ENCODE measurements around the gene EXOSC5. TPM values are rescaled to one million over a fixed set of nuclear protein-coding genes. Genes with fewer than 3 reads are reported as not detected.

EXOSC5 gene
- total RNA-seq (2021; ENCODE audit: unreplicated experiment) (25.2 TPM), Bru-seq, nascent RNA (percentile 56 among the genes with signal in this experiment), BruChase-seq, experiment 1, labeled RNA remaining after a 2-hour chase (percentile 43 among the genes with signal in this experiment), BruChase-seq, experiment 2, labeled RNA remaining after a 6-hour chase (percentile 52 among the genes with signal in this experiment)
- polyA plus RNA-seq (2012; ENCODE audit: insufficient read length) = 35.9 TPM
- long read RNA-seq, transcript EXOSC5-201 (6 exons, 1,118 nt) = major isoform, 21 of 30 reads
- long read RNA-seq, partial matches to known transcripts = 4 of 30 reads
- long read RNA-seq, other reads (novel, unspliced or antisense) = 5 of 30 reads

DNA sequence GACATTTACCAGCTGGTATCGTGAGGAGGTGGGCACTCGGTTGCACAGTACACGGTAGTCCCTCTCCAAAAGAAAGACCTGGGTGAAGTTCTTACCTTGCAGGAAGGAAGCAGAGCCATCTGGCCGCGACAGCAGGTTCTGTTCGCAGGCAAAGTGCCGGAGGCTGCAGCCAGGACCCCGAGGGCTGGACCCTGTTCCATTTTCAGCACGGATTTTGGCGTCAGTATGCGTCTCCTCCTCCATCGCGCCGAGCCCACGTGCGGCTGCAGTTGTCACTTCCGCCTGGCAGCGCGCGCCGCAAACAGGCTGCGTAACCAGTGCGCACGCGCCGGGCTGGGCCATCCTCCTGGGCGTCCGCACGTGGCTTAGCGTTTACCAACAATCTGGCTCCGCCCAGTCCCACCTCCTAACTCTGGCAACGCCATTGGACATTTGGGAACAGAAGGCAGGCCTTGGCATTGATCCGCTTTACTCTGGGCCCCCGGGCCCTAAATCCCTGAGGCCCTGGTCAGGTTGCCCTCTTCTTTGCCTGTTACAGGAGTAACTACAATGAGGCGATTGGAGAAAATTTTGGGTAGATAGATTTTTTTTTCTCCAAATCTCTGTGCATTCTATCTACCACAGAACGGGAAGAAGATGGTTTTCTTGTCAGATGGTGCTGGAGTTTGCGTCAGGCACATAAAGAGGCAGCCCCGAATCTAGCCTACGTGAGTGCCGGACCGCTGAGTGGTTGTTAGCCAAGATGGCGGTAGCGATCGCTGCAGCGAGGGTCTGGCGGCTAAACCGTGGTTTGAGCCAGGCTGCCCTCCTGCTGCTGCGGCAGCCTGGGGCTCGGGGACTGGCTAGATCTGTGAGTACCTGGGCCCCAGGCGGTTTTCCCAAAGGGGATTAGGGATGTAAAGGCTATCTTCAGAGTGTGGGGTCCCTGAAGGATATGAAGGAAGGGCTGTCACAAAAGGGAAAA is at the start of gene EXOSC5, which contains the start of gene BCKDHA:
Gene EXOSC5 (minus strand): TSS at position 274 of the 964 bp plus-strand sequence. CDS start 31 bp downstream, at position 243.
Gene BCKDHA (plus strand): TSS at position 733 of the 964 bp plus-strand sequence. CDS start 10 bp downstream, at position 743.
- TF ChIP-seq, protein P1, sequence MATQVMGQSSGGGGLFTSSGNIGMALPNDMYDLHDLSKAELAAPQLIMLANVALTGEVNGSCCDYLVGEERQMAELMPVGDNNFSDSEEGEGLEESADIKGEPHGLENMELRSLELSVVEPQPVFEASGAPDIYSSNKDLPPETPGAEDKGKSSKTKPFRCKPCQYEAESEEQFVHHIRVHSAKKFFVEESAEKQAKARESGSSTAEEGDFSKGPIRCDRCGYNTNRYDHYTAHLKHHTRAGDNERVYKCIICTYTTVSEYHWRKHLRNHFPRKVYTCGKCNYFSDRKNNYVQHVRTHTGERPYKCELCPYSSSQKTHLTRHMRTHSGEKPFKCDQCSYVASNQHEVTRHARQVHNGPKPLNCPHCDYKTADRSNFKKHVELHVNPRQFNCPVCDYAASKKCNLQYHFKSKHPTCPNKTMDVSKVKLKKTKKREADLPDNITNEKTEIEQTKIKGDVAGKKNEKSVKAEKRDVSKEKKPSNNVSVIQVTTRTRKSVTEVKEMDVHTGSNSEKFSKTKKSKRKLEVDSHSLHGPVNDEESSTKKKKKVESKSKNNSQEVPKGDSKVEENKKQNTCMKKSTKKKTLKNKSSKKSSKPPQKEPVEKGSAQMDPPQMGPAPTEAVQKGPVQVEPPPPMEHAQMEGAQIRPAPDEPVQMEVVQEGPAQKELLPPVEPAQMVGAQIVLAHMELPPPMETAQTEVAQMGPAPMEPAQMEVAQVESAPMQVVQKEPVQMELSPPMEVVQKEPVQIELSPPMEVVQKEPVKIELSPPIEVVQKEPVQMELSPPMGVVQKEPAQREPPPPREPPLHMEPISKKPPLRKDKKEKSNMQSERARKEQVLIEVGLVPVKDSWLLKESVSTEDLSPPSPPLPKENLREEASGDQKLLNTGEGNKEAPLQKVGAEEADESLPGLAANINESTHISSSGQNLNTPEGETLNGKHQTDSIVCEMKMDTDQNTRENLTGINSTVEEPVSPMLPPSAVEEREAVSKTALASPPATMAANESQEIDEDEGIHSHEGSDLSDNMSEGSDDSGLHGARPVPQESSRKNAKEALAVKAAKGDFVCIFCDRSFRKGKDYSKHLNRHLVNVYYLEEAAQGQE (IDR thresholded peaks at IDR 0.05; ENCODE audit: insufficient read depth in 1 of 2, low read depth in 2 of 2, low read length in 1 of 2) = 0 out of 4 replicates have a peak, but pooled peaks of 1 of the 2 experiments have one; percentile 13
- TF ChIP-seq, protein P2, sequence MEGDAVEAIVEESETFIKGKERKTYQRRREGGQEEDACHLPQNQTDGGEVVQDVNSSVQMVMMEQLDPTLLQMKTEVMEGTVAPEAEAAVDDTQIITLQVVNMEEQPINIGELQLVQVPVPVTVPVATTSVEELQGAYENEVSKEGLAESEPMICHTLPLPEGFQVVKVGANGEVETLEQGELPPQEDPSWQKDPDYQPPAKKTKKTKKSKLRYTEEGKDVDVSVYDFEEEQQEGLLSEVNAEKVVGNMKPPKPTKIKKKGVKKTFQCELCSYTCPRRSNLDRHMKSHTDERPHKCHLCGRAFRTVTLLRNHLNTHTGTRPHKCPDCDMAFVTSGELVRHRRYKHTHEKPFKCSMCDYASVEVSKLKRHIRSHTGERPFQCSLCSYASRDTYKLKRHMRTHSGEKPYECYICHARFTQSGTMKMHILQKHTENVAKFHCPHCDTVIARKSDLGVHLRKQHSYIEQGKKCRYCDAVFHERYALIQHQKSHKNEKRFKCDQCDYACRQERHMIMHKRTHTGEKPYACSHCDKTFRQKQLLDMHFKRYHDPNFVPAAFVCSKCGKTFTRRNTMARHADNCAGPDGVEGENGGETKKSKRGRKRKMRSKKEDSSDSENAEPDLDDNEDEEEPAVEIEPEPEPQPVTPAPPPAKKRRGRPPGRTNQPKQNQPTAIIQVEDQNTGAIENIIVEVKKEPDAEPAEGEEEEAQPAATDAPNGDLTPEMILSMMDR (IDR thresholded peaks at IDR 0.05) = no peak
- peak; percentile 98; the same call in 1 of the 2 replicates for TF ChIP-seq SIN3A (IDR thresholded peaks at IDR 0.05; ENCODE audit: borderline replicate concordance, insufficient read depth, low read depth, low read length)
- Histone ChIP-seq H3K36me3 (ENCODE audit: control insufficient read depth, insufficient read depth, low read length) (peaks cover 8% of the 10 kb centered on the region; the same call in 1 of the 2 replicates), H3K4me3 (ENCODE audit: low read depth in 2 of 2, low read length in 2 of 2) (peak within 1 kb of the TSS; percentile 91 to 100), H3K27me3 (ENCODE audit: control insufficient read depth, insufficient read depth, low read length) (no peaks in the 10 kb centered on the region), H3K9me3 (ENCODE audit: control insufficient read depth, insufficient read depth, low read depth, low read length) (no peaks in the 10 kb centered on the region), H3K27ac (ENCODE audit: low read length) (peak within 1 kb of the TSS; percentile 96), H3K4me1 (ENCODE audit: control insufficient read depth, insufficient read depth, low read length) (no peaks in the 10 kb centered on the region)
- CTCF ChIA-PET = no interaction called here
- DNase-seq (ENCODE audit: low read depth, low spot score) (peak; percentile 96), ATAC-seq (peak; percentile 98)
- in situ Hi-C loops (cut with HindIII; ENCODE audit: low pct_unique_long_range_greater_than_20kb, low sequenced_read_pairs) = no loop called here
- POLR2A ChIA-PET = no interaction called here
- BruUV-seq (replicated peaks) = TSS peak; percentile 90
- intact Hi-C loops (cut with micrococcal nuclease; ENCODE audit: unreplicated experiment) = no loop called here

DNA sequence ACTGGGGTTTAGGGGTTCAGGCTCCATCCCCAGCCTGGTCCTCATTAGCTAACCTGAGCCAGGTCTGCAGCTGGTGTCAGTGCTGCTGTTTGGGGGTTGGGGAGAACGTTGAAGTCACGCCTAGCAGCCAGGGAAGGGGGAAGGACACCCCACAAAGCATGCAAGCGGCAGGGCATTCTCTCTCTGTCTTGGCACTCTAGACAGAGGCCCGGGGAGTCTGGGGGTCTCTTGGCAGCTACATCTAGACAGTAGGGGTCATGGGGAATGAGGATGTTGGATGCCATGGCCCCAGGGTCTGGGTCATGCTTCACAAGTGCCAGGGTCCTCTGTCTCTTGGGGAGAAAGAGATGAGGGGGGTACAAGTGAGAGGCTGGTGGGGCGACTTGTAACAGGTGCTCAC is 48.4 kb upstream of the EXOSC5 start:
- H3K27me3 ChIP-seq (ENCODE audit: control insufficient read depth, insufficient read depth, low read length) = no peaks in the 10 kb centered on the region
- no peak overlapping the region for H3K4me3 ChIP-seq (ENCODE audit: low read depth in 2 of 2, low read length in 2 of 2)
- POLR2A ChIA-PET = no interaction called here
- H3K27ac ChIP-seq (ENCODE audit: low read length) = no peak overlapping the region
- no peak for DNase-seq (ENCODE audit: low read depth, low spot score)
- TF ChIP-seq POLR2AphosphoS5 (IDR thresholded peaks at IDR 0.05; ENCODE audit: low read depth, low read length) (no peak), TCF7L2 (IDR thresholded peaks at IDR 0.05; ENCODE audit: low read depth, low read length) (no peak), SIN3A (IDR thresholded peaks at IDR 0.05; ENCODE audit: borderline replicate concordance, insufficient read depth, low read depth, low read length) (no peak)
- no peak for ATAC-seq
- no peaks in the 10 kb centered on the region for H3K4me1 ChIP-seq (ENCODE audit: control insufficient read depth, insufficient read depth, low read length)
- no TSS peak for BruUV-seq (replicated peaks)
- CTCF ChIA-PET = interaction anchor here (0.8 kb wide), 1 partner anchor 125 kb away, joined by 3 read pairs; no protein-coding TSS in a partner anchor
- no peaks in the 10 kb centered on the region for H3K36me3 ChIP-seq (ENCODE audit: control insufficient read depth, insufficient read depth, low read length)
- no peaks in the 10 kb centered on the region for H3K9me3 ChIP-seq (ENCODE audit: control insufficient read depth, insufficient read depth, low read depth, low read length)
- intact Hi-C loops (cut with micrococcal nuclease; ENCODE audit: unreplicated experiment) = no loop called here
- in situ Hi-C loops (cut with HindIII; ENCODE audit: low pct_unique_long_range_greater_than_20kb, low sequenced_read_pairs) = no loop called here

All from Panc1 (cell line).